Tibial artery (tissue), 4 donors: ENCODE results near the gene DNER.
"Not testable (repeated sequence)": the region's sequence is repeated elsewhere in the genome, so short reads cannot be mapped to it uniquely, and the experiment has no call there.

Experiments used
- DNase-seq, 2 donors: peaks; one replicate each; pipeline ENCODE4 v3.0.0-alpha.2; 2019
- H3K27ac ChIP-seq, 2 donors: fragments of 200-600 bp; sonication (generic) in 1 of 2; 1 replicate in 1 of 2; 2 replicates in 1 of 2; pipeline ENCODE4 v1.5.1; 2018 to 2019; ENCODE audit warnings: mild to moderate bottlenecking in 1 of 2
- H3K27me3 ChIP-seq, 2 donors: fragments of 200-600 bp; sonication (generic) in 1 of 2; one replicate each; pipeline versions ENCODE4 v1.5.1 to v1.6.0; 2016 to 2019
- H3K36me3 ChIP-seq, 3 donors: fragments of 200-600 bp; sonication (generic) in 2 of 3; one replicate each; pipeline ENCODE4 v1.5.1; 2016 to 2019; ENCODE audit warnings: mild to moderate bottlenecking in 2 of 3
- H3K4me1 ChIP-seq, 4 donors: fragments of 200-600 bp; sonication (generic) in 2 of 4; 1 replicate in 3 of 4; 2 replicates in 1 of 4; pipeline ENCODE4 v1.5.1; 2016 to 2019
- H3K4me3 ChIP-seq, 2 donors: fragments of 200-600 bp; sonication (generic) in 1 of 2; 1 replicate in 1 of 2; 2 replicates in 1 of 2; pipeline ENCODE4 v1.5.1; 2018 to 2019; ENCODE audit warnings: mild to moderate bottlenecking in 2 of 2
- H3K9me3 ChIP-seq, 3 donors: fragments of 200-600 bp; sonication (generic) in 1 of 3; one replicate each; pipeline ENCODE4 v1.5.1; 2016 to 2019
- intact Hi-C: fragments of 100-400 bp; cut with DNase I; formaldehyde crosslinking; loops from one replicate; pipeline ENCODE4 v1.15.0; 2023; ENCODE audit warnings: low total_unique reads
- TF ChIP-seq, protein P1 (sequence below), 2 experiments: fragments of 200-600 bp in 1 of 2; fragments of 450-650 bp in 1 of 2; IDR thresholded peaks; one replicate each; pipeline ENCODE4 v1.5.1; 2017 to 2019; ENCODE audit warnings: antibody characterized with exemption in 2 of 2, mild to moderate bottlenecking in 1 of 2, moderate library complexity in 1 of 2

The DNER gene

DNA sequence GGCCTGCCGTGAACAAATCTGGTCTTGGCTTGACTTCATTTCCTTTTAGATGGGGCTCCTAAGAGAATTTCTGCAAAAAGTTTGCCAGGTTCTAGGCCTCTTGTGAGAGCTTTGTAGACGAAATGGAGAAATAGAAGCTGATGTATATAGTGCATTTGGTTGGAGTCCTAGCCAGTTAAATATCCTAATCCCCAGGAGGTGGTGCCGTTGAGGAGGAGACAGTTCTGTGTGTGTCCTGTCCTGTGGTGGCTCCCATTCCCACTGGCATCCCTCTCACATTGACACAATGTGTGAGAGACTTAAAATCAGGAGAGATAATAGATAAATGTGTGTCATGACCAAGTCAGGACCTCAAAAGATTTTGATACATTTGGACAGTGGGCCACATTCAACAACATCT lies 34.6 kb upstream of the DNER start:
- H3K9me3 ChIP-seq, result no peaks in the 10 kb centered on the region
- H3K4me3 ChIP-seq, result no peak overlapping the region
- no peaks in the 10 kb centered on the region for H3K27me3 ChIP-seq
- no peak for DNase-seq
- intact Hi-C loops, result no loop called here
- no peak overlapping the region for H3K27ac ChIP-seq
- no peaks in the 10 kb centered on the region for H3K4me1 ChIP-seq
- TF ChIP-seq, protein P1, sequence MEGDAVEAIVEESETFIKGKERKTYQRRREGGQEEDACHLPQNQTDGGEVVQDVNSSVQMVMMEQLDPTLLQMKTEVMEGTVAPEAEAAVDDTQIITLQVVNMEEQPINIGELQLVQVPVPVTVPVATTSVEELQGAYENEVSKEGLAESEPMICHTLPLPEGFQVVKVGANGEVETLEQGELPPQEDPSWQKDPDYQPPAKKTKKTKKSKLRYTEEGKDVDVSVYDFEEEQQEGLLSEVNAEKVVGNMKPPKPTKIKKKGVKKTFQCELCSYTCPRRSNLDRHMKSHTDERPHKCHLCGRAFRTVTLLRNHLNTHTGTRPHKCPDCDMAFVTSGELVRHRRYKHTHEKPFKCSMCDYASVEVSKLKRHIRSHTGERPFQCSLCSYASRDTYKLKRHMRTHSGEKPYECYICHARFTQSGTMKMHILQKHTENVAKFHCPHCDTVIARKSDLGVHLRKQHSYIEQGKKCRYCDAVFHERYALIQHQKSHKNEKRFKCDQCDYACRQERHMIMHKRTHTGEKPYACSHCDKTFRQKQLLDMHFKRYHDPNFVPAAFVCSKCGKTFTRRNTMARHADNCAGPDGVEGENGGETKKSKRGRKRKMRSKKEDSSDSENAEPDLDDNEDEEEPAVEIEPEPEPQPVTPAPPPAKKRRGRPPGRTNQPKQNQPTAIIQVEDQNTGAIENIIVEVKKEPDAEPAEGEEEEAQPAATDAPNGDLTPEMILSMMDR (IDR thresholded peaks at IDR 0.05), result no peak
- H3K36me3 ChIP-seq, result no peaks in the 10 kb centered on the region

DNA sequence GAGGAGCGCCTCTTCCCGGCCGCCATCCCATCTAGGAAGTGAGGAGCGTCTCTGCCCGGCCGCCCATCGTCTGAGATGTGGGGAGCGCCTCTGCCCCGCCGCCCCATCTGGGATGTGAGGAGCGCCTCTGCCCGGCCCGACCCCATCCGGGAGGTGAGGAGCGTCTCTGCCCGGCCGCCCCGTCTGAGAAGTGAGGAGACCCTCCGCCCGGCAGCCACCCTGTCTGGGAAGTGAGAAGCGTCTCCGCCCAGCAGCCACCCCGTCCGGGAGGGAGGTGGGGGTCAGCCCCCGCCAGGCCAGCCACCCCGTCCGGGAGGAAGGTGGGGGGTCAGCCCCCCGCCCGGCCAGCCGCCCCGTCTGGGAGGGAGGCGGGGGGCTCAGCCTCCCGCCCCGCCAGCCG lies 28.3 kb upstream of the DNER start:
- not testable (repeated sequence) for H3K27me3 ChIP-seq

DNA sequence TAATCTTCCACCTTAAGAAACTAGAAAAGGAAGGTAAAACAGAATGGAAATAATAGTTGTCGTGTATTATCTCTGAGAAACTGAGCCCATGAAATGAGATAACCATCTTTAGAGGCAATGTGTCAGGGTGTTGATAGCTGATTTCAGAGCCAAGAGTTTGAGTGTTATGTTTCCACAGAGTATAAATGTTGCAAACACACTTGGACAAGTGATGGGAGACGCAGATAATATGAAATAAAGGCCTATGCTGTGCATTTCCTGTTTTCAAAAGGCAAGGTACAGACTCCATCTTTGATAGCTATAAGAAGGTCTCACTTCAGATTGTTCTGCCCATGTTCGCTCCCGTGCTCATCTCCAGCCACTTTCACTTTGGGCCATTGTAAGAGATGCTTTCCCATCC lies 25.9 kb upstream of the DNER start:
- Histone ChIP-seq H3K36me3 (no peaks in the 10 kb centered on the region), H3K4me3 (no peak overlapping the region), H3K9me3 (peaks cover 5 to 18% (median 8%) of the 10 kb centered on the region in 3 donors), H3K27ac (no peak overlapping the region), H3K4me1 (no peaks in the 10 kb centered on the region), H3K27me3 (no peaks in the 10 kb centered on the region)
- DNase-seq, result no peak
- intact Hi-C loops, result no loop called here
- TF ChIP-seq, protein P1 (IDR thresholded peaks at IDR 0.05), result no peak

More for the DNA sequence above, 28.3 kb upstream of the DNER start:
- H3K27ac ChIP-seq, intact Hi-C loops, H3K9me3 ChIP-seq, H3K4me1 ChIP-seq, H3K36me3 ChIP-seq, H3K4me3 ChIP-seq, DNase-seq: not testable (repeated sequence)

DNA sequence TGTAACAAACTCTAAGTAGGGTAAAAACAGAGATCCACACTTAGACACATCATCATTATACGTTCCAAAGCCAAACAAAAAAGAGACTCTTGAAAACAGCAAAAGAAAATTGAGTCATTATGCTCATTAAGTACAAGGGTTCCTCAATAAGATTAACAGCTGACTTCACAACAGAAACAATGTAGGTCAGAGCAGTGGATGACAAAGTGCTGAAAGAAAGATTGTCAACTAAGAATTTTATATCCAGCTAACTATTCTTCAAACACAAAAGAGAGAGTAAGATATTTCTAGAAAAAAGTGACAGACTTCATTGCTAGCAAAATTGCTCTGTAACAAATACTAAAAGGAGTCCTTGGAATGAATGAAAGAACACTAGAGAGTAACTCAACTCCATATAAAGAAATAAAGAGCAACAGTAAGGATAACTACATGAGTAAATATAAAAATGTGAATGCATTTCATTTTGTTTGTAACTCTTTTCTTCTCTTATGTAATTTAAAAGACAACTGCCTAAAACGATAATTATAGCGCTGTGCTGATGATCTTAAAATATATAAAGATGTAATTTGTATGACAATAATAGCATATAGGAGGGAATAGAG lies 23.8 kb upstream of the DNER start:
- Histone ChIP-seq H3K36me3 (no peaks in the 10 kb centered on the region), H3K27me3 (no peaks in the 10 kb centered on the region), H3K27ac (no peak overlapping the region), H3K4me3 (no peak overlapping the region), H3K4me1 (no peaks in the 10 kb centered on the region), H3K9me3 (peaks cover 5 to 18% (median 8%) of the 10 kb centered on the region in 3 donors)
- TF ChIP-seq, protein P1 (IDR thresholded peaks at IDR 0.05), result no peak
- intact Hi-C loops, result no loop called here
- no peak for DNase-seq

DNA sequence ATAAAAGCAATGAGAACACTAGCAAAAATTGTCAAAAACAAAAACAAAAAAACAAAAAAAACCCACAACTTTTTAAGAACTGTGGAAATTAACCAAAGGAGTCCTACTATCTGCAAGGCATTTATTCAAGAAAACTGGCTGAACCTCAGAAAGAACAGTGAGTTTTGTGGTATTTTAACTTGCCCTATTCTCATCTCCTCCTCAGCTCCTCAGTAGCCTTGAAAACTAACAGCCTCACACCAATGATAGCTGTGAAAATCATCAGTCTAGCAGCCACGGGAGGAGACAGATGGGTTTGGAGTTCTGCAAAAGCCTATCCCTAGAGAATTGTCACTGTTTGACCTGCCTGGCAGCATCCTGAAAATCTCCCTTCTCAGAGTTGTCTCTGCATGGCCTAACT lies 20.1 kb upstream of the DNER start:
- intact Hi-C loops, result loop anchor here (5.0 kb wide), 1 partner anchor 572 kb away; no protein-coding TSS in a partner anchor
- Histone ChIP-seq H3K36me3 (no peaks in the 10 kb centered on the region), H3K4me3 (no peak overlapping the region), H3K27ac (no peak overlapping the region), H3K27me3 (peaks cover 0 to 2% of the 10 kb centered on the region in 2 donors), H3K9me3 (peaks cover 5 to 18% (median 8%) of the 10 kb centered on the region in 3 donors), H3K4me1 (no peaks in the 10 kb centered on the region)
- DNase-seq, result no peak
- TF ChIP-seq, protein P1 (IDR thresholded peaks at IDR 0.05), result no peak

DNA sequence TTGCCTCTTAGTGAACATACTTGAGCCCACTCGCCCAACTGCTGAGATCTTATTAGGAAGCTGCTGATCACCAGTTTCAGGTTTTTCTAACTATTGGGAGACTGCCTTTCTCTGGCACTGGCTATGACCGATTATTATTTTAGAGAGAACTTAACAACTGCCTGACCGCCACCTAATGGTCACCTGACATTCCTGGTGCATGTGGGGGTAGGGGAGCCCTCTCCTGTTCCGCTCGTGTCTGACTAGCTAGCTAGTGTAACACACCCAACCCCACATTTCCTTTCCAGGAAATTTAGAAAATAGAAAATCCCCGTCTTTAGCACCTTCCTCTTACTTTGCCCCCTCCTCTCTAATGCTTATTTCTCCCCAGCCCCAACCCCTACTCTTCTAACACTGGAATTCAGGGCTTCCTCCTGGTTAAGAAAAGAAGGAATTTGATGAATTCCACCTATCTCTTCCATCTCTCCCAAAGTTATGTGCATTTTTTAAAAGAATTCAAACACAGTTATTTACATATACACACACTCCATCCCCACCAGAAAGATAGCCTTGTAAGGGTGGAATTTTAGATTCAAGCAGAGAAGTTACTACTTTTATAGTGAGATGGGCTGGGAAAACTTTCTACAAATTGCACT lies 19.4 kb upstream of the DNER start:
- Histone ChIP-seq H3K9me3 (peaks cover 5 to 18% (median 8%) of the 10 kb centered on the region in 3 donors), H3K4me3 (no peak overlapping the region), H3K4me1 (no peaks in the 10 kb centered on the region), H3K27me3 (peaks cover 0 to 2% of the 10 kb centered on the region in 2 donors), H3K36me3 (no peaks in the 10 kb centered on the region), H3K27ac (no peak overlapping the region)
- TF ChIP-seq, protein P1 (IDR thresholded peaks at IDR 0.05), result no peak
- intact Hi-C loops, result loop anchor here (5.0 kb wide), 1 partner anchor 571 kb away; no protein-coding TSS in a partner anchor
- DNase-seq, result no peak
